GM12873 (cell line): Measurements from ENCODE around the gene TSC22D4.

ENCODE experiments used
- TF ChIP-seq, protein P1 (sequence below): IDR thresholded peaks from 2 replicates; pipeline ENCODE4 v1.5.1; 2012; ENCODE audit warnings: low read depth, mild to moderate bottlenecking, moderate library complexity, low read length, control low read depth; ENCODE audit not compliant: insufficient read depth; ENCODE audit errors: missing control alignments

Gene TSC22D4

DNA sequence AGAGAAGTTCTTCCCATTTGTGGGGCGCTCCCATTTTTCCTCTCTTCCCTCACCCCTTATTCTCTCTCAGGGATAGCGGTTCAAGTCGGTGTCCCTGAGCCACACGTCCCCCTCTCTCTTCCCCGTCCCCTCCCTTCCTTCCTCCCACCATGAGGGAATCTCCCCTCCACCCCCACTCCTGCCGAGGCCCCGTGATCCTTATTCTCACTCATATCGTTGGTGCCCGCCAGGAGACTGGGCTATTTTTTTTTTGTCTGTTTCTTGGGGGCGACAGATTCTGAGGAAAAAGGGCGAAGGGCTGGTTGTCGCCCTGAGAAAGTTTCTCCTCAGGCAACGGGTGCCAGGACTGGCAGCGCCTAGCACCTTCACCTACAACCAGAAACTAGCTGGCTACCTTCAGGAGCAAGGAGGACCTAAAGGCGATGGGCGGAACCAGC, 51.2 kb downstream of the TSC22D4 start:
- TF ChIP-seq, protein P1, sequence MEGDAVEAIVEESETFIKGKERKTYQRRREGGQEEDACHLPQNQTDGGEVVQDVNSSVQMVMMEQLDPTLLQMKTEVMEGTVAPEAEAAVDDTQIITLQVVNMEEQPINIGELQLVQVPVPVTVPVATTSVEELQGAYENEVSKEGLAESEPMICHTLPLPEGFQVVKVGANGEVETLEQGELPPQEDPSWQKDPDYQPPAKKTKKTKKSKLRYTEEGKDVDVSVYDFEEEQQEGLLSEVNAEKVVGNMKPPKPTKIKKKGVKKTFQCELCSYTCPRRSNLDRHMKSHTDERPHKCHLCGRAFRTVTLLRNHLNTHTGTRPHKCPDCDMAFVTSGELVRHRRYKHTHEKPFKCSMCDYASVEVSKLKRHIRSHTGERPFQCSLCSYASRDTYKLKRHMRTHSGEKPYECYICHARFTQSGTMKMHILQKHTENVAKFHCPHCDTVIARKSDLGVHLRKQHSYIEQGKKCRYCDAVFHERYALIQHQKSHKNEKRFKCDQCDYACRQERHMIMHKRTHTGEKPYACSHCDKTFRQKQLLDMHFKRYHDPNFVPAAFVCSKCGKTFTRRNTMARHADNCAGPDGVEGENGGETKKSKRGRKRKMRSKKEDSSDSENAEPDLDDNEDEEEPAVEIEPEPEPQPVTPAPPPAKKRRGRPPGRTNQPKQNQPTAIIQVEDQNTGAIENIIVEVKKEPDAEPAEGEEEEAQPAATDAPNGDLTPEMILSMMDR, result no peak

DNA sequence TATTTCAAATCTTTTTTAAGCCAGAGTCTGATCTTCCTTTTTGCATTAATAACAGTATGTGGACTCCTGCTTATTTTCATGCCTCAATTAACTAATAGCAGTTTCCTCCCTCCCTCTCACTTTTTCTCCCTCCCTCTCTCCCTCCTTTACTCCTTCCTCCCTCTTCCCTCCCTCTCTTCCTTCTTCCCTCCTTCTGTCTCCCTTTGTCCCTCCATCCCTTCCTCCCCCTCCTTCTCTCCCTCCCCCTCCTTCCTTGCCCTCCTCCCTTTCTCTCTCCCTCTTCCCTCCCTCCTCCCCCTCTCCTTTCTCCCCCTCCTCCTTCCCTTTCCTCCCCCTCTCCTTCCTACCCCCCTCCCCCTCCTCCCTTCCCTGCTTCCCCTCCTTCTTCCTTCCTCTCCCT, 52.5 kb downstream of the TSC22D4 start:
- TF ChIP-seq, protein P1, result no peak

DNA sequence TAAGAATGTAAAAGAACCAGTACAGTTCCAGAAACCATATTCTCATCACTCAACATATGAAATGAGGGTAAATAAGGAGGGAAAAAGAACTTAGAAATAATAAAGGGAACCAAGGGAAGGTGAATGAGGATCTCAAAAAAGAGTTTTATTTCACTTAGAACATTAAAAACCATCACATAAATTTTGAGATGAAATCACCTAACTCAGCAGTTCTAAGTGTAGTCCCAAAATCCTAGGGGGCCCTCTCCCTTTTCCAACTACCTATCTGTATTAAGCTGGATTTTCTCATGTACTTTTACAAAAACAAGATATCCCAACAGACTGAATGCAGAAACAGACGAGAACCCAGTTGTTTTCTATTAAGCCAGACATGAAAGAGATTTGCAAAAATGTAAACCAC, 53.7 kb downstream of the TSC22D4 start:
- TF ChIP-seq, protein P1, result no peak

DNA sequence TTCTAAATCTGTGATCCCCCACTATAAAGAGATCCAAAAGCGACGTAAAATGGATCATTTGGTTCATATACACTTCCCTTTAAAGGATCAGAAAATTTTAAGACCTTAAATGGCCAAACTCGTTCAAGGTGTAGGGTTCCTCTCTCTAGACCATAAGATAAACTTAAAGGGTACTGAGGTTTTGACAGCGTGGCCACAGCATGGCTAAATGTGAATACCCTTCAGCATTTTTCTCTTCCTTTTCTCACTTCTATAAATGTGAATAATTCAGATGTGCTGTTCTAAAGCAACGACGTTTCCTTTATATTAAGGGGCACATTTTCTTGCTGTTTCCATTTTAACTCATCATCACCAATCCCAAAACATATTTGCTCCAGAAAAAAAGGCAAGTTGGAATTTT, 55.7 kb downstream of the TSC22D4 start:
- TF ChIP-seq, protein P1, result no peak

DNA sequence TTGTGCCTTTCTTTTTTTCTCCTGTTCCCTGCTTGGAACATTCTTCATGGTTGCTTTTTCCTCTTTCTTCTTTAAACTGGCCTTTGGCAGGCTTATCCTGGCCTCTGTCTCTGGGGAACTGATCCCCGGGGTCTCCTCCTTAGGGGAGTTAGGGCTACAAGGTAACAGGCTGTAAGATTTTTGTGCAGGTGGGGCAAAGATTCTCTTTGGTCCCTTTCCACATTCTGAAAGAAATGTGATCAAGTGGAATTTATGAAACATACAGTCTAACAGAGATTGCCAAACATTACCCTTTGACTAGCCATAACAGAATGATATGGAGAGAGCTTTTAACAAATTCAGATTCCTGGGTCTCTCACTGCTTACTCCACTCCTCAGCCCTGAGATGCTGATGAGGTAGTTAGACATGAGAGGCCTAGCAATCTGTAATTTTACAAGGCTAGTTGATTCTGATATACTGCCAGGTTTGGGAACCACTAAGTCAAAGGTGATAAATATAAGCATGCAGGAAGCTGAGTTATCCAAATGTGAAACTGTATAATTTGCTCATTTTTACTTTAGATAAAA, 59.3 kb downstream of the TSC22D4 start:
- TF ChIP-seq, protein P1, result no peak

DNA sequence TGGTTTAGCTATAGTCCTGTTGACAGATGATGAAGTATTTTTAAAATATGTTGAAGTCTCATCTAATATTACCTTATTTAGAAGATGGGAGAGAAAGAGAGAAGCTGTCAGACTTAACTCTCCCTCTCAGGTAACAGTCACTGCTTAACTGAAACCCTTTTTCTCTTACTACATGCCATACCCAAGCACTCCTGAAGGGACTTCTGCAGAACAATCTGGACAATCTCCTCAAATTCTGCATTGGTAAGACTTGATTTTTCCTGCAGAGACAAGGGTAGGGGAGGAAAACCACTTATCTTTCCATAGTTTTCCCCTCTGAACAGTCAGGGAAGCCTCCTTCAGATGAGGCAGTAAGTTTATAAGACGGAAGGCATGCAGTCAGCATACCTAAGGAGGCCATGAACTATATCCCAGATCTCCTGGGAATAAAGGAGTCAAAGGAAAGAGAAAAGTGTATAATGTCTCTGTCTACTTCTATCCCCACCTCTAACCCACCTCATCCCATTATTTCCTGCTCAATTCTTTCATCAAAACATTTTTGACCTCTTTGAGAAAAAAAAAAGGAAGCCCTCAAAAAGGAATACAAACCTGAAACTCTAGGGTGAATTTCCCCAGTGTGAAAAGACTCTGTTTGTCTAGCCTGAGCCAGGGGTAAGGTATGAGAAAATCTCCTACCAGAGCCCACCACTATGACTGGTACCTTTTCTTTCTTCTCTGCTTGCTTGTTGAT, 59.9 kb downstream of the TSC22D4 start:
- TF ChIP-seq, protein P1, result peak; percentile 29
